ENCODE results near the gene SMIM10L1.

Gene SMIM10L1

DNA sequence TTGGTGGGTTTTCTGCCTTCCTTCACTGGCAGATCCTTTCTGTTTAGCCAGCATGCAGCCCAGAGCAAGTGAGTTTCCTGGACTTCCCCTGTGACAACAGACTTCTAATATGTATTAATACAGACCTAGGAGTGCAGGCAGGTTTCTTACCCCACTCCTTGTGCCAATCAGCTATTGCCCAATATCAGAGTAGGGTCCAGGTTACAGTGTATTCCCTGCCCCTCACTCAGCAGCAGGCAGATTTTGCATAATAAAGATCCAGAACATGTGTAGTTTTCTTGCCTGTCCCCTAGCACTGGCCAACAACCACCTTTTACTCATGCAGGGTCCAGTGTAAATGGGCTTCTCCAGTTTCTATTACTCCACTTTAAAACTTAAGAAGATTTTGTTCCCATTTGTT lies 4.7 kb upstream of the SMIM10L1 start:
- Histone ChIP-seq H2AK5ac (ENCODE audit: low read length) (no peak overlapping the region), H2BK12ac (ENCODE audit: low read length) (no peak overlapping the region), H2BK5ac (ENCODE audit: low read depth, low read length, poor library complexity) (no peak overlapping the region), H4K12ac (ENCODE audit: low read depth, low read length) (no peak overlapping the region), H4K8ac (ENCODE audit: low read depth, low read length) (no peak overlapping the region), H2BK120ac (ENCODE audit: insufficient read depth, low read length, poor library complexity) (no peak overlapping the region), H3K27ac (ENCODE audit: low read depth, low read length) (no peak overlapping the region), H3K4me1 (ENCODE audit: control insufficient read depth in 1 of 2, insufficient read depth in 2 of 2, low read length in 2 of 2) (peaks cover 5 to 6% of the 10 kb centered on the region in 2 experiments), H3K4me2 (ENCODE audit: low read length) (no peak overlapping the region), H3K4me3 (ENCODE audit: low read depth, low read length) (no peak overlapping the region), H3K27me3 (ENCODE audit: insufficient read depth, low read length) (no peaks in the 10 kb centered on the region), H2AFZ (ENCODE audit: insufficient read depth, low read length, poor library complexity) (no peak overlapping the region), H3K79me1 (ENCODE audit: low read length) (peaks cover 4% of the 10 kb centered on the region), H3K9me3 (ENCODE audit: insufficient read depth, low read depth, low read length) (no peaks in the 10 kb centered on the region), H3K36me3 (ENCODE audit: control insufficient read depth in 1 of 2, insufficient read depth in 2 of 2, low read length in 2 of 2) (peaks cover 3 to 9% of the 10 kb centered on the region in 2 experiments), H3K14ac (ENCODE audit: low read length) (no peak overlapping the region), H3K9ac (ENCODE audit: low read length) (no peak overlapping the region), H3K23ac (ENCODE audit: low read length) (no peak overlapping the region), H4K91ac (ENCODE audit: low read depth, low read length) (no peak overlapping the region), H3K18ac (ENCODE audit: low read length) (no peak overlapping the region), H3K4ac (ENCODE audit: low read depth, low read length) (no peak overlapping the region), H3K79me2 (ENCODE audit: control insufficient read depth, insufficient read depth, low read length, poor library complexity) (peaks cover 6% of the 10 kb centered on the region)
- DNase-seq: no peak

DNA sequence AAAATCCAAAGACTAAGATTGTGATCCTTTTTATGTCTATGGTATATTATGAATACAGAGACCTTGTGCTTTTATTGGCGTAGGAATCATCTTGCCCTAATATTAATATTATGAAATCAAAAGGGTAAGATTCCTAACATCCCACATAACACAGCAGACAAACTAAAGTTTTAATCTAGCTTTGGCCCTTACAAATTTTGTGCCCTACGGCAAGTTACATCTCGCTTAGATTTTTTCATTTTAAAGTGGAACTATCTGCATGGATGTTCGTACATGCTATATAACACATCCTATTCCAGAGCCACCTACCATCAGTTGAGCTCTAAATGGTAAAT lies 217 bp upstream of the SMIM10L1 start:
- H3K79me2 ChIP-seq (ENCODE audit: control insufficient read depth, insufficient read depth, low read length, poor library complexity): peaks cover 7% of the 10 kb centered on the region

DNA sequence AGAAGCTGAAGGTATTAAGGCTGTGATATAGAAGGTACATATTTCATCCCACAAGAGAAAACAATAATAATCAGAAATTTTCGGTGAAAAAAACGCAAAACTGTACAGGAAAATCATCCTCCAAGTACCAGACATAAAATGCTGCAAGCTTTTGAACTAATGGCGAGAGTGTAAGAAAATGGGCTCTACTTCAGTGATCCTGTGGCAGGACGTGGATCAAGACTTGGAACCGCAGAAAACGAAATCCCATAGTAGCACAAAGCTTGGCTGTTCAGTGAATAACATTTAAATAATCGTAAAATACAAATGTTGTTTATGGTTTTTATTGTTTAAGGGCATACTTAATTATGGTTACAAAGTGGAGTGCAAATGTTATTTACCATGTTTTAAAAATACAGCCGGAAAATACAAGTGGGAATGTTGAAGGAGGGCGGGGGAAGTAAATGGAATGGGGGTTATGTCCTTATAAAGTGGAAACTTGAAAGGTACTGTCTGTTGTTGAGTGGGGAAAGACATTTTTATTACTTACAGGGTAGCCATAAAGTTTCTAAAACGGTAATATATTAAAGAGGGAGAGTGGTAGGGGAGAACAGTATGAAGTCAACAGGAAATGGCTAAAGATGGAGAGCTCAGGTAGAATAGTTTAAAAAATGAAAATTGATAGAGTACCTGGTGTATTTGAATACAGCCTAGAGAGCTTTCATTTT lies 1.1 kb downstream of the SMIM10L1 start:
- DNase-seq: no peak
- peak overlapping the region; percentile 93 for H3K4ac ChIP-seq (ENCODE audit: low read depth, low read length)
- H3K79me1 ChIP-seq (ENCODE audit: low read length): peaks cover 5% of the 10 kb centered on the region
- no peaks in the 10 kb centered on the region for H3K27me3 ChIP-seq (ENCODE audit: insufficient read depth, low read length)
- no peaks in the 10 kb centered on the region for H3K36me3 ChIP-seq (ENCODE audit: control insufficient read depth in 1 of 2, insufficient read depth in 2 of 2, low read length in 2 of 2)
- H3K14ac ChIP-seq (ENCODE audit: low read length): no peak overlapping the region
- no peak overlapping the region for H3K9ac ChIP-seq (ENCODE audit: low read length)
- no CpG with 5 or more reads among the region's 10 CpGs for WGBS (ENCODE audit: extremely low coverage, insufficient coverage, insufficient read length)
- H3K18ac ChIP-seq (ENCODE audit: low read length): no peak overlapping the region
- no peak overlapping the region for H4K12ac ChIP-seq (ENCODE audit: low read depth, low read length)
- no peak overlapping the region for H3K23ac ChIP-seq (ENCODE audit: low read length)
- no peaks in the 10 kb centered on the region for H3K9me3 ChIP-seq (ENCODE audit: insufficient read depth, low read depth, low read length)
- H2AK5ac ChIP-seq (ENCODE audit: low read length): no peak overlapping the region
- peak overlapping the region; percentile 47 for H4K8ac ChIP-seq (ENCODE audit: low read depth, low read length)
- H2BK5ac ChIP-seq (ENCODE audit: low read depth, low read length, poor library complexity): peak overlapping the region; percentile 73
- H2AFZ ChIP-seq (ENCODE audit: insufficient read depth, low read length, poor library complexity): no peak overlapping the region
- H3K4me3 ChIP-seq (ENCODE audit: low read depth, low read length): no peak overlapping the region
- H3K79me2 ChIP-seq (ENCODE audit: control insufficient read depth, insufficient read depth, low read length, poor library complexity): peaks cover 7% of the 10 kb centered on the region
- peak overlapping the region; percentile 66 for H3K27ac ChIP-seq (ENCODE audit: low read depth, low read length)
- H2BK12ac ChIP-seq (ENCODE audit: low read length): no peak overlapping the region
- peak overlapping the region; percentile 58 for H3K4me2 ChIP-seq (ENCODE audit: low read length)
- H3K4me1 ChIP-seq (ENCODE audit: control insufficient read depth in 1 of 2, insufficient read depth in 2 of 2, low read length in 2 of 2): peaks cover 0 to 5% of the 10 kb centered on the region in 2 experiments
- H2BK120ac ChIP-seq (ENCODE audit: insufficient read depth, low read length, poor library complexity): no peak overlapping the region
- peak overlapping the region; percentile 77 for H4K91ac ChIP-seq (ENCODE audit: low read depth, low read length)

More for the DNA sequence above, 217 bp upstream of the SMIM10L1 start:
- no peak overlapping the region for H3K9ac ChIP-seq (ENCODE audit: low read length)
- no peak overlapping the region for H2AFZ ChIP-seq (ENCODE audit: insufficient read depth, low read length, poor library complexity)
- no peaks in the 10 kb centered on the region for H3K9me3 ChIP-seq (ENCODE audit: insufficient read depth, low read depth, low read length)
- H2BK5ac ChIP-seq (ENCODE audit: low read depth, low read length, poor library complexity): no peak overlapping the region
- H4K91ac ChIP-seq (ENCODE audit: low read depth, low read length): no peak overlapping the region
- no peak overlapping the region for H3K27ac ChIP-seq (ENCODE audit: low read depth, low read length)
- WGBS (ENCODE audit: extremely low coverage, insufficient coverage, insufficient read length): no CpG with 5 or more reads among the region's 4 CpGs
- peaks cover 5% of the 10 kb centered on the region for H3K79me1 ChIP-seq (ENCODE audit: low read length)
- H4K8ac ChIP-seq (ENCODE audit: low read depth, low read length): no peak overlapping the region
- H3K4me1 ChIP-seq (ENCODE audit: control insufficient read depth in 1 of 2, insufficient read depth in 2 of 2, low read length in 2 of 2): peaks cover 5 to 6% of the 10 kb centered on the region in 2 experiments
- no peak overlapping the region for H2AK5ac ChIP-seq (ENCODE audit: low read length)
- DNase-seq: no peak
- no peak overlapping the region for H3K14ac ChIP-seq (ENCODE audit: low read length)
- no peak overlapping the region for H3K18ac ChIP-seq (ENCODE audit: low read length)
- no peaks in the 10 kb centered on the region for H3K27me3 ChIP-seq (ENCODE audit: insufficient read depth, low read length)
- H3K4ac ChIP-seq (ENCODE audit: low read depth, low read length): no peak overlapping the region
- H4K12ac ChIP-seq (ENCODE audit: low read depth, low read length): no peak overlapping the region
- H3K23ac ChIP-seq (ENCODE audit: low read length): no peak overlapping the region
- peaks cover 3 to 6% of the 10 kb centered on the region in 2 experiments for H3K36me3 ChIP-seq (ENCODE audit: control insufficient read depth in 1 of 2, insufficient read depth in 2 of 2, low read length in 2 of 2)
- no peak overlapping the region for H3K4me3 ChIP-seq (ENCODE audit: low read depth, low read length)
- H2BK12ac ChIP-seq (ENCODE audit: low read length): no peak overlapping the region
- peak overlapping the region; percentile 62 for H3K4me2 ChIP-seq (ENCODE audit: low read length)
- no peak overlapping the region for H2BK120ac ChIP-seq (ENCODE audit: insufficient read depth, low read length, poor library complexity)

DNA sequence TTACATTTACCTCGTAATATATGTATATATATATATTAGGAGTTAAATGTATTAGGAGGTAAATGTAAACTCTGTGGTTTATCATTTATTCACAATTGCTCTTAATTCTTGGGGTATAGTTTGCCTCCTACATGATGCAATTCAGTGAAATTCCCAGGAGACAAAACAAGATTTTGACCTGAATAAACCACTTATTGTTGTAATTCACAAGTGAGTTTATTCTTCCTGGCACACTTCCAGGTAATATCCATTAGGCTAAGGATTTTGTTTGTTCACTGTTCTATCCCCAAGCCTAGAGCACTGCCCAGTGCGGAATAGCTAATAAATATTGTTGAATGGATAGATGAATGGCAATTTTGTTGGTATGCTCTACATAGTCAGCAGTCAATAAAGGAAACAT lies 3.0 kb downstream of the SMIM10L1 start:
- Histone ChIP-seq H3K4me1 (ENCODE audit: control insufficient read depth in 1 of 2, insufficient read depth in 2 of 2, low read length in 2 of 2) (peaks cover 0 to 7% of the 10 kb centered on the region in 2 experiments), H3K36me3 (ENCODE audit: control insufficient read depth in 1 of 2, insufficient read depth in 2 of 2, low read length in 2 of 2) (no peaks in the 10 kb centered on the region), H3K9ac (ENCODE audit: low read length) (no peak overlapping the region), H3K18ac (ENCODE audit: low read length) (no peak overlapping the region), H4K12ac (ENCODE audit: low read depth, low read length) (no peak overlapping the region), H2AFZ (ENCODE audit: insufficient read depth, low read length, poor library complexity) (no peak overlapping the region), H3K79me2 (ENCODE audit: control insufficient read depth, insufficient read depth, low read length, poor library complexity) (peaks cover 7% of the 10 kb centered on the region), H4K8ac (ENCODE audit: low read depth, low read length) (no peak overlapping the region), H3K14ac (ENCODE audit: low read length) (no peak overlapping the region), H2AK5ac (ENCODE audit: low read length) (no peak overlapping the region), H3K4me2 (ENCODE audit: low read length) (no peak overlapping the region), H3K79me1 (ENCODE audit: low read length) (peaks cover 5% of the 10 kb centered on the region), H4K91ac (ENCODE audit: low read depth, low read length) (no peak overlapping the region), H3K27me3 (ENCODE audit: insufficient read depth, low read length) (no peaks in the 10 kb centered on the region), H2BK12ac (ENCODE audit: low read length) (no peak overlapping the region), H3K4ac (ENCODE audit: low read depth, low read length) (no peak overlapping the region), H3K27ac (ENCODE audit: low read depth, low read length) (no peak overlapping the region), H2BK120ac (ENCODE audit: insufficient read depth, low read length, poor library complexity) (no peak overlapping the region), H3K23ac (ENCODE audit: low read length) (no peak overlapping the region), H2BK5ac (ENCODE audit: low read depth, low read length, poor library complexity) (no peak overlapping the region), H3K9me3 (ENCODE audit: insufficient read depth, low read depth, low read length) (no peaks in the 10 kb centered on the region), H3K4me3 (ENCODE audit: low read depth, low read length) (no peak overlapping the region)
- no peak for DNase-seq
- no CpG with 5 or more reads among the region's 2 CpGs for WGBS (ENCODE audit: extremely low coverage, insufficient coverage, insufficient read length)

Measured in trophoblast cell (in vitro differentiated cells and primary cell).